ENCODE results near the gene NPAS3.

NPAS3 gene

DNA sequence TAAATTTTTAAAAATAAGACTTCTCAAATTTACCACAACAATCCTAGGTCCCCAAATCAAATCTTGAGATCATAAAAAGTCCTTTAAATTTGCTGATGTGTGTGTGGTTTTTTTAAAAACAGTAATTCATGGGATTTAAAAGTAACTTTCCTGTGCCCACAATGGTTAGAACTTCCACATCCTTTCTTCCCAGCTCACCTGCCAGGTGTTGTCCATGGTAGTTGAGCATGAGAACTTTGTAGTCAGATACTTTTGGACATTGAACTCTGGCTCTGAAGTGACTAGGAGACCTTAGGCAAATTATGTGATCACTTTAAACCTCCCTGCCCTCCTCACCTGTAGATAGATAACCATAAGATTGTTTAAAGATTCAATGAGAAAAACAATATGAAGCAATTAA, 253.2 kb downstream of the NPAS3 start:
- no peak for DNase-seq (ENCODE audit: low read depth)
- TF ChIP-seq CTCF (conservative IDR thresholded peaks at IDR 0.05; ENCODE audit: low read length) = no peak
- no peak overlapping the region for H3K4me3 ChIP-seq (ENCODE audit: low read length)

- no peak for TF ChIP-seq CTCF (conservative IDR thresholded peaks at IDR 0.05; ENCODE audit: low read length)
- H3K4me3 ChIP-seq (ENCODE audit: low read length) = no peak overlapping the region
- no peak for DNase-seq (ENCODE audit: low read depth)
Measured at GRCh38 chr14:33194551-33194950, 255.9 kb downstream of the NPAS3 start.

- DNase-seq (ENCODE audit: low read depth) = no peak
Measured at GRCh38 chr14:33198684-33199083, 260.0 kb downstream of the NPAS3 start.

DNA sequence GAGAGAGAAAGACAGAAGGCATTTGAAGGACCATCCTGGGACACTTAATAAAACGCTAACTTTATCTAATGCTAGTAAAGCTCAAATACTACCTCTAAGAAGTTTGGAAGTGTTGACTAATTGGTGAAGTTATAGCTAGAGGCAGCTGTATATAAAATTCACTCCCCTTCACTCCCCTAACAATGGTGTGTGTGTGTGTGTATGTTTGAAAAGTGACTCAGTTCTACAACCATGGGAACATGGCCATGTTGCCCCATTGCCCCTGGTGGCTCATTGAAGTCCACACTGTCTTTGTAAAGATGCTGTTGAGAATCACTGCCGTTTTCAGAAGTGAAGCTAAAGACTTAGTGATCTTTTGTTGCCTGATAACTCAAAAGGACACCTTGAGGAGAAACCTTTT, 262.4 kb downstream of the NPAS3 start:
- H3K4me3 ChIP-seq (ENCODE audit: low read length) = no peak overlapping the region
- no peak for TF ChIP-seq CTCF (conservative IDR thresholded peaks at IDR 0.05; ENCODE audit: low read length)
- no peak for DNase-seq (ENCODE audit: low read depth)

More at GRCh38 chr14:33198684-33199083, 260.0 kb downstream of the NPAS3 start:
- no peak for TF ChIP-seq CTCF (conservative IDR thresholded peaks at IDR 0.05; ENCODE audit: low read length)
- H3K4me3 ChIP-seq (ENCODE audit: low read length) = no peak overlapping the region

DNA sequence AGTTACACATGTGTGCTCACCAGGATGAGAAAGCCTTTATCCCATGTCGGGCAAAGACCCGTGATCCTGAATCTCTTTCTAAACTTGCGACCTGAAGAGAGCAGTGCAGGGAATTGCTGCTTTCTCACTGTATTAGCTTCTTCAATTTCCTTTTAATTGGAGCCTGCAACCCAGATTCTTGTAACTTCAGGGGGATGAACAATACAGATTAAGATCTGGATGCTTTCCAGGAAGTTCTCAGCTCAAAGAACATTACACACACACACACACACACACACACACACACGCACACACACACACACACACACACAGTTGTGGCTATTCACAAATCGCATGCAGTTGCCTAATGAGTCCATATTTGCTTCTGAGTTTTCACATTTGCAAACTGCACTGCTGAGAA, 268.3 kb downstream of the NPAS3 start:
- no peak overlapping the region for H3K4me3 ChIP-seq (ENCODE audit: low read length)

DNA sequence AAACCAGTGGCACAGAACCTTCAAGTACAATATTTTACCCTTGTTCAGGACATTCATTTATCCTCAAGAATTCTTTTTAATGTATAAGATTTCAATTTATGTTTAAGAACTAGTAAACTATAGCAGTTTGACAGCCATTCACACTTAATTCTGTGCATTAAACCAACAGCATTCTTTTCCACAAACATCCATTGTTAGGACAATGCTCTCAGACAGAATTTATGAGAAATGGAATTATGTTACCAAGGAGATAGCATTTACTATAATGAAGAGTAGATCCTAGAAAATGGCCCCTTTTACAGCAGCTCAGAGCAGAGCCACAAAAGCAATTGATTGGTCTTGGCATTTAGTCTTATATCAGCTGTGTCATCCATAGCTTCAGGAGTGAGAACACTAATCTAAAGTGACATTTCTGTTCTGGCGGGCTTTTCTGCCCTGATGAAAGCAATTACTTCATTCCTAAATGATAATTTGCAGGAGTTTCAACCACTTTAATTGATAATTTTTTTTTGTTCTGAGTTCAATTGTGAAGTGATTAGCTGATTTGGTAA, 268.9 kb downstream of the NPAS3 start:
- no peak for DNase-seq (ENCODE audit: low read depth)
- H3K4me3 ChIP-seq (ENCODE audit: low read length) = no peak overlapping the region
- no peak for TF ChIP-seq CTCF (conservative IDR thresholded peaks at IDR 0.05; ENCODE audit: low read length)

More for the DNA sequence above, 268.3 kb downstream of the NPAS3 start:
- no peak for DNase-seq (ENCODE audit: low read depth)
- no peak for TF ChIP-seq CTCF (conservative IDR thresholded peaks at IDR 0.05; ENCODE audit: low read length)

GRCh38 chr14:33210311-33210710, 271.6 kb downstream of the NPAS3 start:
- DNase-seq (ENCODE audit: low read depth) = peak; percentile 15
- no peak for TF ChIP-seq CTCF (conservative IDR thresholded peaks at IDR 0.05; ENCODE audit: low read length)
- no peak overlapping the region for H3K4me3 ChIP-seq (ENCODE audit: low read length)
